Sigmoid colon (tissue), 7 donors: ENCODE data around the gene SMIM45. TPM values are rescaled to one million over a fixed set of nuclear protein-coding genes. Genes with fewer than 3 reads are reported as not detected.

Experiments used
- DNase-seq: peaks from one replicate; pipeline ENCODE4 v3.0.0-alpha.2; 2019
- H3K27ac ChIP-seq, 4 donors: fragments of 200-600 bp; sonication (generic); one replicate each; pipeline ENCODE4 v1.5.1; 2016 to 2019; ENCODE audit warnings: mild to moderate bottlenecking in 1 of 4
- H3K27me3 ChIP-seq, 3 donors: fragments of 200-600 bp; sonication (generic); one replicate each; pipeline ENCODE4 v1.5.1; 2019; ENCODE audit warnings: mild to moderate bottlenecking in 1 of 3
- H3K36me3 ChIP-seq, 4 donors: fragments of 200-600 bp; sonication (generic); one replicate each; pipeline ENCODE4 v1.5.1; 2016 to 2019
- H3K4me1 ChIP-seq, 4 donors: fragments of 200-600 bp; sonication (generic); one replicate each; pipeline ENCODE4 v1.5.1; 2017 to 2019
- H3K4me3 ChIP-seq, 4 donors: fragments of 200-600 bp; sonication (generic); one replicate each; pipeline ENCODE4 v1.5.1; 2017 to 2019; ENCODE audit warnings: mild to moderate bottlenecking in 2 of 4, moderate library complexity in 1 of 4
- H3K9me3 ChIP-seq, 4 donors: fragments of 200-600 bp in 3 of 4; sonication (generic) in 3 of 4; one replicate each; pipeline versions ENCODE4 v1.5.1 to v1.6.1; 2013 to 2019
- EP300 ChIP-seq, 4 donors: sonication (generic); formaldehyde crosslinking; IDR thresholded peaks; one replicate each; pipeline ENCODE4 v1.6.1; 2017; ENCODE audit warnings: antibody characterized with exemption in 4 of 4
- POLR2A ChIP-seq, 2 donors: fragments of 450-650 bp; IDR thresholded peaks; one replicate each; pipeline ENCODE4 v1.6.1; 2016; ENCODE audit warnings: antibody characterized with exemption in 2 of 2, mild to moderate bottlenecking in 2 of 2, moderate library complexity in 2 of 2
- POLR2AphosphoS5 ChIP-seq, 4 donors: sonication (generic); formaldehyde crosslinking; IDR thresholded peaks; one replicate each; pipeline ENCODE4 v1.6.1; 2017; ENCODE audit warnings: antibody characterized with exemption in 4 of 4
- WGBS, 2 donors: extraction: QIAGEN DNeasy Blood & Tissue Kit; methylation state at CpG; one replicate each; pipeline ENCODE4 v1.1.7; 2013; 5-methylcytosine and 5-hydroxymethylcytosine counted together
- intact Hi-C: fragments of 100-400 bp; cut with DNase I; formaldehyde crosslinking; loops from one replicate; pipeline ENCODE4 v1.15.1; 2023
- polyA plus RNA-seq, 3 donors: library from polyadenylated mRNA; stranded (reverse); fragments of 200-250 nt; gene quantifications; one replicate each; pipeline ENCODE4 v1.2.3, GENCODE V29; 2013
- total RNA-seq, 4 donors: library from RNA; depleted of rRNA; stranded (reverse); fragments of >200 nt; gene quantifications; one replicate each; pipeline ENCODE4 v1.1.0, GENCODE V29; 2016
- TF ChIP-seq, protein P1 (sequence below), 4 experiments: fragments of 450-650 bp in 3 of 4; fragments of 200-600 bp in 1 of 4; IDR thresholded peaks; one replicate each; pipeline ENCODE4 v1.5.1; 2016 to 2019; ENCODE audit warnings: antibody characterized with exemption in 4 of 4, mild to moderate bottlenecking in 3 of 4, moderate library complexity in 2 of 4
- donor health status: healthy with polysubstance abuse.
- donor health status: Bipolar disorder and iron deficiency.
- donor health status: healthy.

SMIM45 gene

DNA sequence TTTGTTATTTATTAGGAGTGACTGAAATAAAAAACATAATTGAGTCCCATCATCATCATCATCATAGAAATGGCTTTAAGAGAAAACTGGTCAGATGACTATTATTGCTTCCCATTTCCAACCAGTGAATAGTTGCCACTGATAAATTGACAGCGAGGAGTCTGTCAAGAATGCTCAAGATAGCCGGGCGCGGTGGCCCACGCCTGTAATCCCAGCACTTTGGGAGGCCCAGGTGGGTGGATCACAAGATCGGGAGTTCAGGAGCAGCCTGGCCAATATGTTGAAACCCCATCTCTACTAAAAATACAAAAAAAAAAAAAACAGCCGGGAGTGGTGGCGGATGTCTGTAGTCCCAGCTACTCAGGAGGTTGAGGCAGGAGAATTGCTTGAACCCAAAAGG is 48.5 kb downstream of the SMIM45 start:
- WGBS, 2 donors = 93 to 97% methylated on average over 8 of the region's 8 CpGs
- H3K27me3 ChIP-seq = no peaks in the 10 kb centered on the region
- TF ChIP-seq, protein P1, sequence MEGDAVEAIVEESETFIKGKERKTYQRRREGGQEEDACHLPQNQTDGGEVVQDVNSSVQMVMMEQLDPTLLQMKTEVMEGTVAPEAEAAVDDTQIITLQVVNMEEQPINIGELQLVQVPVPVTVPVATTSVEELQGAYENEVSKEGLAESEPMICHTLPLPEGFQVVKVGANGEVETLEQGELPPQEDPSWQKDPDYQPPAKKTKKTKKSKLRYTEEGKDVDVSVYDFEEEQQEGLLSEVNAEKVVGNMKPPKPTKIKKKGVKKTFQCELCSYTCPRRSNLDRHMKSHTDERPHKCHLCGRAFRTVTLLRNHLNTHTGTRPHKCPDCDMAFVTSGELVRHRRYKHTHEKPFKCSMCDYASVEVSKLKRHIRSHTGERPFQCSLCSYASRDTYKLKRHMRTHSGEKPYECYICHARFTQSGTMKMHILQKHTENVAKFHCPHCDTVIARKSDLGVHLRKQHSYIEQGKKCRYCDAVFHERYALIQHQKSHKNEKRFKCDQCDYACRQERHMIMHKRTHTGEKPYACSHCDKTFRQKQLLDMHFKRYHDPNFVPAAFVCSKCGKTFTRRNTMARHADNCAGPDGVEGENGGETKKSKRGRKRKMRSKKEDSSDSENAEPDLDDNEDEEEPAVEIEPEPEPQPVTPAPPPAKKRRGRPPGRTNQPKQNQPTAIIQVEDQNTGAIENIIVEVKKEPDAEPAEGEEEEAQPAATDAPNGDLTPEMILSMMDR (IDR thresholded peaks at IDR 0.05) = no peak
- no peak for TF ChIP-seq EP300 (IDR thresholded peaks at IDR 0.05)
- TF ChIP-seq POLR2A (IDR thresholded peaks at IDR 0.05) = no peak
- peaks cover 0 to 12% (median 7%) of the 10 kb centered on the region in 4 donors for H3K4me1 ChIP-seq
- no peak overlapping the region for H3K4me3 ChIP-seq
- no peak for DNase-seq
- no peaks in the 10 kb centered on the region for H3K36me3 ChIP-seq
- H3K27ac ChIP-seq = no peak overlapping the region
- no peaks in the 10 kb centered on the region for H3K9me3 ChIP-seq
- intact Hi-C loops = no loop called here

GRCh38 chr22:42001121-42001520 is 49.2 kb downstream of the SMIM45 start:
- no peak overlapping the region for H3K27ac ChIP-seq
- WGBS, 2 donors = 93% methylated on average over 8 of the region's 8 CpGs
- intact Hi-C loops = no loop called here
- no peaks in the 10 kb centered on the region for H3K27me3 ChIP-seq
- peaks cover 0 to 12% (median 7%) of the 10 kb centered on the region in 4 donors for H3K4me1 ChIP-seq
- no peaks in the 10 kb centered on the region for H3K36me3 ChIP-seq
- no peak for DNase-seq
- TF ChIP-seq, protein P1 (IDR thresholded peaks at IDR 0.05) = no peak
- no peak for TF ChIP-seq EP300 (IDR thresholded peaks at IDR 0.05)
- TF ChIP-seq POLR2AphosphoS5 (IDR thresholded peaks at IDR 0.05) = no peak
- no peak for TF ChIP-seq POLR2A (IDR thresholded peaks at IDR 0.05)
- H3K9me3 ChIP-seq = no peaks in the 10 kb centered on the region
- H3K4me3 ChIP-seq = no peak overlapping the region

- no peaks in the 10 kb centered on the region for H3K27me3 ChIP-seq
- H3K4me3 ChIP-seq = no peak overlapping the region
- peaks cover 0 to 12% (median 7%) of the 10 kb centered on the region in 4 donors for H3K4me1 ChIP-seq
- H3K27ac ChIP-seq = no peak overlapping the region
- no peak for DNase-seq
- no peak for TF ChIP-seq EP300 (IDR thresholded peaks at IDR 0.05)
- no peak for TF ChIP-seq POLR2AphosphoS5 (IDR thresholded peaks at IDR 0.05)
- TF ChIP-seq, protein P1 (IDR thresholded peaks at IDR 0.05) = no peak
- TF ChIP-seq POLR2A (IDR thresholded peaks at IDR 0.05) = no peak
- WGBS, 2 donors = 92 to 97% methylated on average over 12 of the region's 12 CpGs
- H3K9me3 ChIP-seq = no peaks in the 10 kb centered on the region
- intact Hi-C loops = no loop called here
- no peaks in the 10 kb centered on the region for H3K36me3 ChIP-seq
These were observed 49.8 kb downstream of the SMIM45 start for GRCh38 chr22:42001706-42002105.

DNA sequence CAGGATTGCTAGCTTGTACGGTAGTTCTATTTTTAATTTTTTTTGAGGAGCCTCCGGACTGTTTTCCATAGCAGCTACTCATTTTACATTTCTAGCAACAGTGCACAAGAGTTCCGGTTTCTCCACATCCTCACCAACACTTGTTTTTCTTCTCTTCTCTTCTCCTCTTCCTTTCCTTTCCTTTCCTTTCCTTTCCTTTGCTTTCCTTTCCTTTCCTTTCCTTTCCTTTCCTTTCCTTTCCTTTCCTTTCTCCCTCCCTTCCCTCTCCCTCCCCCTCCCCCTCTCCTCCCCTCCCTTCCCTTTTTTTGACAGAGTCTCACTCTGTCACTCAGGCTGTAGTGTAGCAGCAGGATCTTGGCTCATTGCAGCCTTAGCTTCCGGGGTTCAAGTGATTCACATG is 56.0 kb downstream of the SMIM45 start:
- intact Hi-C loops = no loop called here
- TF ChIP-seq, protein P1 (IDR thresholded peaks at IDR 0.05) = no peak
- no peak for TF ChIP-seq POLR2AphosphoS5 (IDR thresholded peaks at IDR 0.05)
- TF ChIP-seq EP300 (IDR thresholded peaks at IDR 0.05) = no peak
- no peak for TF ChIP-seq POLR2A (IDR thresholded peaks at IDR 0.05)
- Histone ChIP-seq H3K27me3 (no peaks in the 10 kb centered on the region), H3K27ac (no peak overlapping the region), H3K4me3 (no peak overlapping the region), H3K9me3 (peaks cover 4 to 7% (median 5%) of the 10 kb centered on the region in 4 donors), H3K36me3 (no peaks in the 10 kb centered on the region), H3K4me1 (no peaks in the 10 kb centered on the region)
- no peak for DNase-seq
- 84% methylated on average over 4 of the region's 4 CpGs for WGBS, 2 donors

Other genes starting within 250 kb of the SMIM45 start
- 1 to 10 TPM; 4.5 to 8.6 (median 7.9) TPM for gene CCDC134, start 151.5 kb upstream of the SMIM45 start, total RNA-seq
- 1 to 10 TPM in 2 of 3 donors, under 1 TPM in 1; 0.60 to 6.1 (median 3.0) TPM for gene CCDC134, start 151.5 kb upstream of the SMIM45 start, polyA plus RNA-seq
- gene SREBF2, start 119.0 kb upstream of the SMIM45 start, total RNA-seq = 10 to 100 TPM; 25.2 to 51.0 (median 33.4) TPM
- 100 to 1,000 TPM in 1 of 3 donors, 10 to 100 TPM in 2; 13.8 to 132 (median 15.3) TPM for gene SREBF2, start 119.0 kb upstream of the SMIM45 start, polyA plus RNA-seq
- gene SHISA8, start 37.1 kb upstream of the SMIM45 start, total RNA-seq = not detected
- gene SHISA8, start 37.1 kb upstream of the SMIM45 start, polyA plus RNA-seq = under 1 TPM in 1 of 3 donors, not detected in 2; 0.12 TPM
- not detected for gene TNFRSF13C, start 25.3 kb upstream of the SMIM45 start, total RNA-seq
- gene TNFRSF13C, start 25.3 kb upstream of the SMIM45 start, polyA plus RNA-seq = 10 to 100 TPM in 1 of 3 donors, 1 to 10 TPM in 1, under 1 TPM in 1; 0.23 to 23.9 (median 1.2) TPM
- gene CENPM, start 5.0 kb upstream of the SMIM45 start, total RNA-seq = 1 to 10 TPM in 3 of 4 donors, not detected in 1; 1.1 to 5.4 (median 2.5) TPM
- 10 to 100 TPM; 24.0 to 48.5 (median 35.8) TPM for gene CENPM, start 5.0 kb upstream of the SMIM45 start, polyA plus RNA-seq
- gene SEPTIN3, start 17.3 kb downstream of the SMIM45 start, total RNA-seq = 1 to 10 TPM; 1.1 to 1.6 (median 1.3) TPM
- gene SEPTIN3, start 17.3 kb downstream of the SMIM45 start, polyA plus RNA-seq = under 1 TPM; 0.46 to 0.71 (median 0.60) TPM
- 1 to 10 TPM in 1 of 4 donors, under 1 TPM in 3; 0.71 to 2.8 (median 0.89) TPM for gene WBP2NL, start 46.6 kb downstream of the SMIM45 start, total RNA-seq
- 1 to 10 TPM in 1 of 3 donors, under 1 TPM in 1, not detected in 1; 0.89 to 1.2 TPM for gene WBP2NL, start 46.6 kb downstream of the SMIM45 start, polyA plus RNA-seq
- gene NAGA, start 118.7 kb downstream of the SMIM45 start, total RNA-seq = 10 to 100 TPM; 18.6 to 28.6 (median 21.7) TPM
- gene NAGA, start 118.7 kb downstream of the SMIM45 start, polyA plus RNA-seq = 10 to 100 TPM in 2 of 3 donors, 1 to 10 TPM in 1; 6.6 to 27.7 (median 20.1) TPM
- 10 to 100 TPM; 13.8 to 18.0 (median 15.6) TPM for gene PHETA2, start 122.1 kb downstream of the SMIM45 start, total RNA-seq
- 10 to 100 TPM; 13.2 to 17.4 (median 13.4) TPM for gene PHETA2, start 122.1 kb downstream of the SMIM45 start, polyA plus RNA-seq
- 10 to 100 TPM; 12.1 to 23.9 (median 21.9) TPM for gene SMDT1, start 127.5 kb downstream of the SMIM45 start, total RNA-seq
- 100 to 1,000 TPM in 2 of 3 donors, 10 to 100 TPM in 1; 87.4 to 187 (median 181) TPM for gene SMDT1, start 127.5 kb downstream of the SMIM45 start, polyA plus RNA-seq
- gene NDUFA6, start 138.6 kb downstream of the SMIM45 start, total RNA-seq = 100 to 1,000 TPM in 1 of 4 donors, 10 to 100 TPM in 3; 61.8 to 104 (median 82.6) TPM
- gene NDUFA6, start 138.6 kb downstream of the SMIM45 start, polyA plus RNA-seq = 100 to 1,000 TPM; 112 to 248 (median 161) TPM
- gene CYP2D6, start 178.7 kb downstream of the SMIM45 start, total RNA-seq = under 1 TPM in 2 of 4 donors, not detected in 2; 0.36 to 0.81 TPM
- 1 to 10 TPM in 2 of 3 donors, not detected in 1; 1.6 to 3.7 TPM for gene CYP2D6, start 178.7 kb downstream of the SMIM45 start, polyA plus RNA-seq